ENCODE measurements around the gene SLC6A1. TPM values are rescaled to one million over a fixed set of nuclear protein-coding genes. Genes with fewer than 3 reads are reported as not detected.

SLC6A1 gene
- total RNA-seq, 1 donor from 2014 or later = 0.52 TPM

GRCh38 chr3:10984371-10984896, 8.1 kb upstream of the SLC6A1 start:
- Histone ChIP-seq H3K36me3 (no peaks in the 10 kb centered on the region), H4K20me1 (ENCODE audit: low read depth) (no peaks in the 10 kb centered on the region), H3K4me3 (no peak overlapping the region), H3K9ac (no peak overlapping the region), H3K79me2 (ENCODE audit: low read depth) (no peaks in the 10 kb centered on the region), H3K4me2 (no peak overlapping the region), H3K27ac (no peak overlapping the region), H2AFZ (replicated peaks) (no peak overlapping the region), H3K9me3 (ENCODE audit: low read depth) (no peaks in the 10 kb centered on the region), H3F3A (ENCODE audit: low read depth) (no peaks in the 10 kb centered on the region), H3K27me3 (peaks cover 6% of the 10 kb centered on the region), H3K4me1 (no peaks in the 10 kb centered on the region)
- H3K27me3 Mint-ChIP-seq (ENCODE audit: insufficient read depth, low read depth) = peaks cover 15% of the 10 kb centered on the region
- H3K36me3 Mint-ChIP-seq = no peaks in the 10 kb centered on the region
- H3K9me3 Mint-ChIP-seq = no peaks in the 10 kb centered on the region
- no peak overlapping the region for H3K4me3 Mint-ChIP-seq
- TF ChIP-seq CTCF (IDR thresholded peaks at IDR 0.05) = no peak
- TF ChIP-seq EZH2phosphoT487 (IDR thresholded peaks at IDR 0.05) = no peak
- TF ChIP-seq EZH2 (IDR thresholded peaks at IDR 0.05) = no peak
- no peak overlapping the region for H3K27ac Mint-ChIP-seq
- DNase-seq (ENCODE audit: low spot score) = no peak
- peaks cover 35% of the 10 kb centered on the region for H3K4me1 Mint-ChIP-seq

- no peak for DNase-seq (ENCODE audit: low spot score)
- H3K4me1 ChIP-seq = no peaks in the 10 kb centered on the region
- H3K79me2 ChIP-seq (ENCODE audit: low read depth) = no peaks in the 10 kb centered on the region
- H3K36me3 Mint-ChIP-seq = no peaks in the 10 kb centered on the region
- no peaks in the 10 kb centered on the region for H4K20me1 ChIP-seq (ENCODE audit: low read depth)
- H3K9me3 ChIP-seq (ENCODE audit: low read depth) = no peaks in the 10 kb centered on the region
- peaks cover 11% of the 10 kb centered on the region for H3K27me3 ChIP-seq
- no peak overlapping the region for H3K4me3 ChIP-seq
- peaks cover 7% of the 10 kb centered on the region for H3F3A ChIP-seq (ENCODE audit: low read depth)
- no peaks in the 10 kb centered on the region for H3K36me3 ChIP-seq
- H3K4me2 ChIP-seq = no peak overlapping the region
- no peak overlapping the region for H3K4me3 Mint-ChIP-seq
- H3K9ac ChIP-seq = no peak overlapping the region
- no peak for TF ChIP-seq CTCF (IDR thresholded peaks at IDR 0.05)
- H3K27ac ChIP-seq = no peak overlapping the region
- H3K4me1 Mint-ChIP-seq = peaks cover 40% of the 10 kb centered on the region
- no peak overlapping the region for H3K27ac Mint-ChIP-seq
- H3K9me3 Mint-ChIP-seq = no peaks in the 10 kb centered on the region
- H2AFZ ChIP-seq (replicated peaks) = no peak overlapping the region
- peaks cover 18% of the 10 kb centered on the region for H3K27me3 Mint-ChIP-seq (ENCODE audit: insufficient read depth, low read depth)
These were observed 7.4 kb upstream of the SLC6A1 start for GRCh38 chr3:10985181-10985580.

- Histone ChIP-seq H3K4me1 (no peaks in the 10 kb centered on the region), H3K79me2 (ENCODE audit: low read depth) (no peaks in the 10 kb centered on the region), H3F3A (ENCODE audit: low read depth) (peaks cover 7% of the 10 kb centered on the region), H3K36me3 (no peaks in the 10 kb centered on the region), H3K27me3 (peaks cover 19% of the 10 kb centered on the region), H3K4me2 (no peak overlapping the region), H2AFZ (replicated peaks) (no peak overlapping the region), H3K4me3 (no peak overlapping the region), H3K9ac (no peak overlapping the region), H4K20me1 (ENCODE audit: low read depth) (no peaks in the 10 kb centered on the region), H3K27ac (no peak overlapping the region), H3K9me3 (ENCODE audit: low read depth) (no peaks in the 10 kb centered on the region)
- peaks cover 44% of the 10 kb centered on the region for H3K4me1 Mint-ChIP-seq
- H3K4me3 Mint-ChIP-seq = no peak overlapping the region
- peaks cover 30% of the 10 kb centered on the region for H3K27me3 Mint-ChIP-seq (ENCODE audit: insufficient read depth, low read depth)
- no peaks in the 10 kb centered on the region for H3K9me3 Mint-ChIP-seq
- no peak for DNase-seq (ENCODE audit: low spot score)
- no peaks in the 10 kb centered on the region for H3K36me3 Mint-ChIP-seq
- no peak for TF ChIP-seq EZH2 (IDR thresholded peaks at IDR 0.05)
- no peak for TF ChIP-seq CTCF (IDR thresholded peaks at IDR 0.05)
- H3K27ac Mint-ChIP-seq = no peak overlapping the region
These were observed 6.0 kb upstream of the SLC6A1 start for GRCh38 chr3:10986592-10986991.
